Iris pigment epithelial cell (primary cell): ENCODE data around the gene GSTCD.
"Not testable (repeated sequence)": the region's sequence is repeated elsewhere in the genome, so short reads cannot be mapped to it uniquely, and the experiment has no call there.

Source experiments
- DNase-seq: peaks from one replicate; pipeline ENCODE4 v3.0.0-alpha.2; 2011; ENCODE audit warnings: low read depth

Gene GSTCD

GRCh38 chr4:105708181-105709080 is at the start of gene GSTCD, which contains the start of gene INTS12:
TSS of gene GSTCD (plus strand) at chr4:105708784. CDS start at chr4:105717614, 8,830 bp downstream.
TSS of gene INTS12 (minus strand) at chr4:105708689. CDS start at chr4:105700005, 8,684 bp downstream.
- DNase-seq: peak; percentile 94

GRCh38 chr4:105659190-105659589 is 49.4 kb upstream of the GSTCD start:
- DNase-seq: no peak

GRCh38 chr4:105661028-105661427 is 47.6 kb upstream of the GSTCD start:
- no peak for DNase-seq

- DNase-seq: no peak
Observed at GRCh38 chr4:105662935-105663675, 45.5 kb upstream of the GSTCD start.

- DNase-seq: peak; percentile 71
Observed at GRCh38 chr4:105666693-105667092, 41.9 kb upstream of the GSTCD start.

GRCh38 chr4:105670684-105671083 is 37.9 kb upstream of the GSTCD start:
- DNase-seq: no peak

- DNase-seq: no peak
Observed at GRCh38 chr4:105671301-105671700, 37.3 kb upstream of the GSTCD start.

GRCh38 chr4:105674011-105674410 is 34.6 kb upstream of the GSTCD start:
- no peak for DNase-seq

- DNase-seq: no peak
Observed at GRCh38 chr4:105677709-105678108, 30.9 kb upstream of the GSTCD start.

GRCh38 chr4:105679186-105679585 is 29.4 kb upstream of the GSTCD start:
- peak; percentile 13 for DNase-seq

- no peak for DNase-seq
Observed at GRCh38 chr4:105683038-105683437, 25.5 kb upstream of the GSTCD start.

- no peak for DNase-seq
Observed at GRCh38 chr4:105686571-105686970, 22.0 kb upstream of the GSTCD start.

- not testable (repeated sequence) for DNase-seq
Observed at GRCh38 chr4:105694812-105695211, 13.8 kb upstream of the GSTCD start.

- not testable (repeated sequence) for DNase-seq
Observed at GRCh38 chr4:105695832-105696231, 12.8 kb upstream of the GSTCD start.

GRCh38 chr4:105698607-105699006 is 10.0 kb upstream of the GSTCD start:
- no peak for DNase-seq

- DNase-seq: peak; percentile 3
Observed at GRCh38 chr4:105707782-105708180, 803 bp upstream of the GSTCD start.

- peak; percentile 11 for DNase-seq
Observed at GRCh38 chr4:105709081-105709450, 482 bp downstream of the GSTCD start.

GRCh38 chr4:105710012-105710600 is 1.5 kb downstream of the GSTCD start:
- DNase-seq: no peak

- DNase-seq: peak; percentile 14
Observed at GRCh38 chr4:105710678-105711077, 2.1 kb downstream of the GSTCD start.

- DNase-seq: no peak
Observed at GRCh38 chr4:105712766-105713165, 4.2 kb downstream of the GSTCD start.

GRCh38 chr4:105714071-105714521 is 5.5 kb downstream of the GSTCD start:
- peak; percentile 12 for DNase-seq

GRCh38 chr4:105714932-105715331 is 6.3 kb downstream of the GSTCD start:
- DNase-seq: no peak
